HepG2 (cell line): ENCODE data around the gene NKIRAS1. TPM values are rescaled to one million over a fixed set of nuclear protein-coding genes. Genes with fewer than 3 reads are reported as not detected.

Source experiments
- ATAC-seq: fragments of 200-7000 bp; cut with Tn5 transposase; 3 replicates; pipeline ENCODE4 v1.9.1; 2020; ENCODE audit warnings: mild to moderate bottlenecking, moderate library complexity
- BruUV-seq: library from RNA; stranded (reverse); fragments of 400-500 nt; replicated peaks from 2 replicates; lab custom pipeline; 2021; lab: Mats Ljungman, UMichigan
- CTCF ChIA-PET: fragments of 300-600 bp; formaldehyde crosslinking; extraction: SDS; loops from one replicate; lab custom pipeline; 2021; ENCODE audit warnings: low total read pairs, inconsistent platforms, low intra/inter-chr PET ratio; lab: Yijun Ruan, JAX
- POLR2A ChIA-PET: fragments of 350-600 bp; sonication (Branson Sonifier 250); formaldehyde crosslinking; loops from one replicate; lab custom pipeline; 2020; ENCODE audit warnings: antibody characterized with exemption, inconsistent platforms; lab: Yijun Ruan, JAX
- DNase-seq: peaks from one replicate; pipeline ENCODE4 v3.0.0-alpha.2; 2015; ENCODE audit warnings: low spot score
- FAIRE-seq: peaks from 3 replicates; lab custom pipeline; 2011; peaks lifted over from hg19 to GRCh38; lab: Jason Lieb, UNC
- H2AFZ ChIP-seq: one replicate; pipeline ENCODE4 v1.6.1; 2011; ENCODE audit warnings: low read length, inconsistent platforms
- H3K27ac ChIP-seq: fragments of 300-600 bp; 3 replicates; pipeline ENCODE4 v1.8.0; 2011; ENCODE audit warnings: mixed run types, mild to moderate bottlenecking, mixed read lengths, low read length, inconsistent platforms; ENCODE audit not compliant: insufficient read depth; ENCODE audit errors: extremely low read length
- H3K27me3 ChIP-seq, 2 experiments: fragments of 200-600 bp in 1 of 2; 2 replicates in 1 of 2; 3 replicates in 1 of 2; pipeline versions ENCODE4 v1.6.0 to v1.8.0; 2011; ENCODE audit warnings: low read length in 2 of 2, mild to moderate bottlenecking in 2 of 2, moderate library complexity in 2 of 2, inconsistent platforms in 1 of 2; ENCODE audit not compliant: insufficient read depth in 2 of 2, control insufficient read depth in 1 of 2
- H3K36me3 ChIP-seq, 2 experiments: fragments of 200-600 bp in 1 of 2; replicated peaks in 1 of 2; 2 replicates in 1 of 2; 3 replicates in 1 of 2; pipeline versions ENCODE4 v1.5.1 to v1.8.0; 2011; ENCODE audit warnings: low read length in 2 of 2, inconsistent platforms in 1 of 2; ENCODE audit not compliant: insufficient read depth in 2 of 2, control insufficient read depth in 1 of 2
- H3K4me1 ChIP-seq: 2 replicates; pipeline ENCODE4 v1.5.1; 2012; ENCODE audit warnings: low read length, inconsistent platforms; ENCODE audit not compliant: insufficient read depth
- H3K4me2 ChIP-seq: 2 replicates; pipeline ENCODE4 v1.6.0; 2011; ENCODE audit warnings: low read depth, low read length, inconsistent platforms
- H3K4me3 ChIP-seq, 3 experiments: fragments of 200-600 bp in 1 of 3; sonication (generic), shearing (Covaris generic) in 1 of 3; replicated peaks in 1 of 3; 2 replicates each; pipeline ENCODE4 v1.5.1; 2011 to 2016; ENCODE audit warnings: low read length in 3 of 3, inconsistent platforms in 2 of 3, low read depth in 2 of 3, mild to moderate bottlenecking in 2 of 3, control low read depth in 1 of 3, mixed read lengths in 1 of 3; ENCODE audit not compliant: insufficient read depth in 1 of 3
- H3K79me2 ChIP-seq: one replicate; pipeline ENCODE4 v1.6.1; 2011; ENCODE audit warnings: low read length, inconsistent platforms; ENCODE audit not compliant: insufficient read depth
- H3K9ac ChIP-seq: 2 replicates; pipeline ENCODE4 v1.6.0; 2011; ENCODE audit warnings: mild to moderate bottlenecking, low read depth, low read length, inconsistent platforms; ENCODE audit not compliant: insufficient read depth
- H3K9me3 ChIP-seq: 2 replicates; pipeline ENCODE4 v1.5.1; 2012; ENCODE audit warnings: mild to moderate bottlenecking, low read length
- H4K20me1 ChIP-seq: 2 replicates; pipeline ENCODE4 v1.6.0; 2011; ENCODE audit warnings: inconsistent platforms, mild to moderate bottlenecking, low read length, moderate library complexity; ENCODE audit not compliant: insufficient read depth
- BCL6 ChIP-seq: IDR thresholded peaks from 2 replicates; pipeline ENCODE4 v1.6.1; 2016; ENCODE audit warnings: missing genetic modification reagents, missing compliant biosample characterization
- CREB1 ChIP-seq, 2 experiments: fragments of 450-650 bp in 1 of 2; IDR thresholded peaks; 2 replicates each; pipeline ENCODE4 v1.6.1; 2016 to 2017; ENCODE audit warnings: control low read depth in 1 of 2, mild to moderate bottlenecking in 1 of 2, missing compliant biosample characterization in 1 of 2, missing genetic modification characterization in 1 of 2
- FOXA3 ChIP-seq: IDR thresholded peaks from 2 replicates; pipeline ENCODE4 v1.6.1; 2016; ENCODE audit warnings: missing genetic modification reagents, missing compliant biosample characterization
- FOXP1 ChIP-seq, 2 experiments: fragments of 450-650 bp in 1 of 2; IDR thresholded peaks; 2 replicates each; pipeline ENCODE4 v1.6.1; 2017 to 2018; ENCODE audit warnings: antibody characterized with exemption in 1 of 2
- GATA4 ChIP-seq: sonication (generic); IDR thresholded peaks from 2 replicates; pipeline ENCODE4 v1.6.1; 2016; ENCODE audit warnings: antibody characterized with exemption, low read depth, borderline replicate concordance
- GATAD2A ChIP-seq: IDR thresholded peaks from 2 replicates; pipeline ENCODE4 v1.6.1; 2016
- MAFK ChIP-seq, 2 experiments: IDR thresholded peaks in 1 of 2; conservative IDR thresholded peaks in 1 of 2; 2 replicates each; pipeline ENCODE4 v1.6.1; 2011; ENCODE audit warnings: improper control_type of control experiment in 2 of 2, low read length in 2 of 2
- NR3C1 ChIP-seq: sonication (generic); formaldehyde crosslinking; IDR thresholded peaks from 2 replicates; pipeline ENCODE4 v1.4.0; 2020; ENCODE audit warnings: missing genetic modification reagents
- ONECUT2 ChIP-seq: sonication (generic); formaldehyde crosslinking; IDR thresholded peaks from 2 replicates; pipeline ENCODE4 v1.4.0; 2020; ENCODE audit warnings: missing genetic modification reagents
- RXRB ChIP-seq: IDR thresholded peaks from 2 replicates; pipeline ENCODE4 v1.6.1; 2016; ENCODE audit warnings: borderline replicate concordance, missing genetic modification reagents, missing compliant biosample characterization
- SAP130 ChIP-seq: IDR thresholded peaks from 2 replicates; pipeline ENCODE4 v1.6.1; 2016; ENCODE audit warnings: low read depth
- SIX1 ChIP-seq: sonication (generic); formaldehyde crosslinking; IDR thresholded peaks from 2 replicates; pipeline ENCODE4 v1.4.0; 2020; ENCODE audit warnings: missing genetic modification reagents, borderline replicate concordance
- TCF7L2 ChIP-seq: IDR thresholded peaks from 2 replicates; pipeline ENCODE4 v1.6.1; 2011; ENCODE audit warnings: mild to moderate bottlenecking, low read depth, low read length, moderate library complexity
- XRCC5 ChIP-seq: fragments of 200-400 bp; formaldehyde crosslinking; optimal IDR thresholded peaks from 2 replicates; pipeline ENCODE3; 2017; ENCODE audit warnings: mild to moderate bottlenecking, low read length
- ZNF101 ChIP-seq: sonication (generic); formaldehyde crosslinking; IDR thresholded peaks from 2 replicates; pipeline ENCODE4 v1.4.0; 2020; ENCODE audit warnings: mild to moderate bottlenecking, low read depth, missing genetic modification reagents, borderline replicate concordance
- ZNF782 ChIP-seq: sonication (generic); formaldehyde crosslinking; IDR thresholded peaks from 2 replicates; pipeline ENCODE4 v1.4.0; 2020; ENCODE audit warnings: missing genetic modification reagents, mild to moderate bottlenecking, borderline replicate concordance
- ZNF883 ChIP-seq: sonication (generic); formaldehyde crosslinking; IDR thresholded peaks from 2 replicates; pipeline ENCODE4 v1.5.1; 2020; ENCODE audit warnings: mild to moderate bottlenecking, missing genetic modification reagents; ENCODE audit errors: not compliant biosample characterization
- WGBS: methylation state at CpG from one replicate; pipeline ENCODE4 v1.1.6; 2017; ENCODE audit warnings: low lambda C conversion rate; 5-methylcytosine and 5-hydroxymethylcytosine counted together
- in situ Hi-C: cut with HindIII; loops from 2 replicates; pipeline ENCODE4 v1.10.0; 2017; ENCODE audit warnings: low pct_unique_long_range_greater_than_20kb; ENCODE audit not compliant: extremely low pct_ligation_motif_present
- intact Hi-C: fragments of 100-400 bp; cut with micrococcal nuclease; formaldehyde crosslinking; loops from one replicate; pipeline ENCODE4 v1.10.0; 2022; ENCODE audit not compliant: unreplicated experiment
- polyA plus RNA-seq, 8 experiments: library from polyadenylated mRNA; depleted of rRNA in 3 of 8; stranded (reverse) in 7 of 8; unstranded in 1 of 8; fragments of >200 nt; fragmentation: Illumina TruSeq in 4 of 8; extraction: Trizol in 4 of 8; gene quantifications; 2 replicates each; pipeline versions ENCODE4 v1.2.1 to v1.2.3, GENCODE V29; 2011 to 2016; ENCODE audit warnings: low read depth in 4 of 8, missing spikeins in 1 of 8, mixed read lengths in 1 of 8; ENCODE audit not compliant: insufficient read depth in 1 of 8
- total RNA-seq, 5 experiments: library from RNA; depleted of rRNA; stranded (reverse); fragments of >200 nt; fragmentation: Illumina TruSeq; extraction: Trizol; gene quantifications; 2 replicates each; pipeline ENCODE4 v1.2.3, GENCODE V29; 2016; ENCODE audit warnings: low read depth in 1 of 5
- TF ChIP-seq, protein P1 (sequence below): sonication (generic); formaldehyde crosslinking; IDR thresholded peaks from 2 replicates; pipeline ENCODE4 v1.4.0; 2020; ENCODE audit warnings: missing genetic modification reagents, mild to moderate bottlenecking, borderline replicate concordance
- TF ChIP-seq, protein P2 (sequence below): IDR thresholded peaks from 2 replicates; pipeline ENCODE4 v1.4.0; 2020; ENCODE audit warnings: mild to moderate bottlenecking, missing genetic modification reagents

Gene NKIRAS1
- total and polyA plus RNA-seq, 2 of the 13 experiments (the other 11 are each of a cell fraction or from before 2014, with no cell fraction given) = 4.3 to 8.0 TPM

DNA sequence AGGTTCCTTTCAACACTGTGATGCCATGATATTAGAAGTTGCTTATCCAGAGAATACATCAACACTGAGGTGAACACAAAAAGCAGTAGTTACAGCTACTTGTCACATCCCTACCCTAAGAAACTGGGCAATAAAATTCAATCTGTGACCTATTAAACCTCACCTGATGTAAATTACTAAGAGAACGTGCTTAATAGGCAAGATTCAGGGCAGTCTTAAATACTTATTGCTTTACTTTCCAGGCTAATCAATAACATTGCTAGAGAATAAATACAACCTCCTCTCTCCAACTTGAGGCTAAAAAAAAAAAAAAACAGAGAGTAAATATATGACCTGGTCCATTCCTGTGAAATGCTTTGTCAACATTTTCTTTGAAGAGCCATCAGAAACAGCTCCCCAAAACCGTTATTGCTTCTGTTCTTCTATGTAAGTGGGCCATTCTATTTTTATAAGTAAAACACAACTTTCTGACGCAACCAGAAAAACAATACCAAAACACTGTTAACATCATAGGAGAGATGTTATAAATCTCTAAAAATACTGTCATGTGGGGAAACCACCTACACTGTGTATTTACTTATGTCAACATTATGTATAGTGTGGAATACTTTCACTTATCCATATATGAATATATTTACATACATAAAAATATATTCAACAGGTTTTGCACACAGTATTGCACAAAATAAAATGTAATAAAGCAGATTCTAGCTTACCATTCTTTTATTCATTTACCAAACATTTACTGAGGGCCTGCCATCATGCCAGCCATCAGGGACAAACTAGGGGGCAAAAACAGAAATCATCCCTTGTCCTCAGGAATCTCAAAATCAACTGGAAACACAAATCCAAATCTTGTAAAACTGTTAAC lies 2.7 kb downstream of the NKIRAS1 start:
- peaks cover 35% of the 10 kb centered on the region for H3K4me1 ChIP-seq
- in situ Hi-C loops (no loop called here), intact Hi-C loops (no loop called here)
- BruUV-seq = no TSS peak
- no peaks in the 10 kb centered on the region; a peak in 1 of 5 replicates for H3K27me3 ChIP-seq
- peaks cover 56% of the 10 kb centered on the region for H3K79me2 ChIP-seq
- POLR2A ChIA-PET = interaction anchor here (0.6 to 1.1 kb wide), 3 partner anchors 10 to 104 kb away, joined by 3 to 4 read pairs (median 4); no protein-coding TSS in a partner anchor
- peak overlapping the region in 1 of 3 experiments; percentile 23; a peak in 2 of 6 replicates for H3K4me3 ChIP-seq
- peaks cover 23% of the 10 kb centered on the region for H4K20me1 ChIP-seq
- H3K9ac ChIP-seq = no peak overlapping the region
- ATAC-seq = peak; percentile 1; the same call in 1 of the 3 replicates
- H3K9me3 ChIP-seq = no peaks in the 10 kb centered on the region
- CTCF ChIA-PET = no interaction called here
- 39% methylated on average over 3 of the region's 3 CpGs for WGBS
- FAIRE-seq = no peak
- H3K27ac ChIP-seq = no peak overlapping the region
- no peak for DNase-seq
- H3K36me3 ChIP-seq = peaks cover 1 to 15% of the 10 kb centered on the region in 2 experiments; a peak in 1 of 5 replicates
- no peak overlapping the region for H2AFZ ChIP-seq
- peak overlapping the region; percentile 76 for H3K4me2 ChIP-seq
- TF ChIP-seq ZNF101 (CRISPR knock-in tag) = no peak
- TF ChIP-seq TCF7L2 = no peak
- TF ChIP-seq NR3C1 (CRISPR knock-in tag) = no peak
- TF ChIP-seq RXRB (CRISPR knock-in tag) = 0 out of 2 replicates have a peak, but pooled peaks have one; percentile 14
- TF ChIP-seq SIX1 (CRISPR knock-in tag) = no peak; the same call in 1 of the 2 replicates
- peak; percentile 19; the same call in 1 of the 2 replicates for TF ChIP-seq ONECUT2 (CRISPR knock-in tag)
- peak; percentile 14; the same call in 1 of the 2 replicates for TF ChIP-seq GATAD2A (CRISPR knock-in tag)
- no peak for TF ChIP-seq FOXP1 (IDR thresholded peaks at IDR 0.05)
- peak; percentile 43; the same call in 1 of the 2 replicates for TF ChIP-seq FOXP1 (CRISPR knock-in tag; IDR thresholded peaks at IDR 0.05)
- TF ChIP-seq, protein P1, sequence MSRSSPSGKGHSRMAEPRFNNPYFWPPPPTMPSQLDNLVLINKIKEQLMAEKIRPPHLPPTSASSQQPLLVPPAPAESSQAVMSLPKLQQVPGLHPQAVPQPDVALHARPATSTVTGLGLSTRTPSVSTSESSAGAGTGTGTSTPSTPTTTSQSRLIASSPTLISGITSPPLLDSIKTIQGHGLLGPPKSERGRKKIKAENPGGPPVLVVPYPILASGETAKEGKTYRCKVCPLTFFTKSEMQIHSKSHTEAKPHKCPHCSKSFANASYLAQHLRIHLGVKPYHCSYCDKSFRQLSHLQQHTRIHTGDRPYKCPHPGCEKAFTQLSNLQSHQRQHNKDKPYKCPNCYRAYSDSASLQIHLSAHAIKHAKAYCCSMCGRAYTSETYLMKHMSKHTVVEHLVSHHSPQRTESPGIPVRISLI = peak; percentile 86
- TF ChIP-seq, protein P2, sequence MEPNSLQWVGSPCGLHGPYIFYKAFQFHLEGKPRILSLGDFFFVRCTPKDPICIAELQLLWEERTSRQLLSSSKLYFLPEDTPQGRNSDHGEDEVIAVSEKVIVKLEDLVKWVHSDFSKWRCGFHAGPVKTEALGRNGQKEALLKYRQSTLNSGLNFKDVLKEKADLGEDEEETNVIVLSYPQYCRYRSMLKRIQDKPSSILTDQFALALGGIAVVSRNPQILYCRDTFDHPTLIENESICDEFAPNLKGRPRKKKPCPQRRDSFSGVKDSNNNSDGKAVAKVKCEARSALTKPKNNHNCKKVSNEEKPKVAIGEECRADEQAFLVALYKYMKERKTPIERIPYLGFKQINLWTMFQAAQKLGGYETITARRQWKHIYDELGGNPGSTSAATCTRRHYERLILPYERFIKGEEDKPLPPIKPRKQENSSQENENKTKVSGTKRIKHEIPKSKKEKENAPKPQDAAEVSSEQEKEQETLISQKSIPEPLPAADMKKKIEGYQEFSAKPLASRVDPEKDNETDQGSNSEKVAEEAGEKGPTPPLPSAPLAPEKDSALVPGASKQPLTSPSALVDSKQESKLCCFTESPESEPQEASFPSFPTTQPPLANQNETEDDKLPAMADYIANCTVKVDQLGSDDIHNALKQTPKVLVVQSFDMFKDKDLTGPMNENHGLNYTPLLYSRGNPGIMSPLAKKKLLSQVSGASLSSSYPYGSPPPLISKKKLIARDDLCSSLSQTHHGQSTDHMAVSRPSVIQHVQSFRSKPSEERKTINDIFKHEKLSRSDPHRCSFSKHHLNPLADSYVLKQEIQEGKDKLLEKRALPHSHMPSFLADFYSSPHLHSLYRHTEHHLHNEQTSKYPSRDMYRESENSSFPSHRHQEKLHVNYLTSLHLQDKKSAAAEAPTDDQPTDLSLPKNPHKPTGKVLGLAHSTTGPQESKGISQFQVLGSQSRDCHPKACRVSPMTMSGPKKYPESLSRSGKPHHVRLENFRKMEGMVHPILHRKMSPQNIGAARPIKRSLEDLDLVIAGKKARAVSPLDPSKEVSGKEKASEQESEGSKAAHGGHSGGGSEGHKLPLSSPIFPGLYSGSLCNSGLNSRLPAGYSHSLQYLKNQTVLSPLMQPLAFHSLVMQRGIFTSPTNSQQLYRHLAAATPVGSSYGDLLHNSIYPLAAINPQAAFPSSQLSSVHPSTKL (CRISPR knock-in tag) = 0 out of 2 replicates have a peak, but pooled peaks have one; percentile 27
- TF ChIP-seq BCL6 (CRISPR knock-in tag) = 0 out of 2 replicates have a peak, but pooled peaks have one; percentile 45
- no peak for TF ChIP-seq GATA4
- TF ChIP-seq CREB1 (IDR thresholded peaks at IDR 0.05) = no peak
- TF ChIP-seq CREB1 (CRISPR knock-in tag; IDR thresholded peaks at IDR 0.05) = peak; percentile 37; the same call in 1 of the 2 replicates
- TF ChIP-seq MAFK (conservative IDR thresholded peaks at IDR 0.05 in 1 of 2, IDR thresholded peaks at IDR 0.05 in 1 of 2; ENCODE audit: low read length in 2 of 2) = peak; percentile 85 to 88
- TF ChIP-seq SAP130 = 0 out of 2 replicates have a peak, but pooled peaks have one; percentile 28
- TF ChIP-seq ZNF782 (CRISPR knock-in tag) = no peak
- TF ChIP-seq XRCC5 = no peak
- TF ChIP-seq ZNF883 (CRISPR knock-in tag) = no peak
- peak; percentile 31 for TF ChIP-seq FOXA3 (CRISPR knock-in tag)
